ENCODE data around the gene ZW10. TPM values are rescaled to one million over a fixed set of nuclear protein-coding genes. Genes with fewer than 3 reads are reported as not detected.
"Not testable (repeated sequence)": the region's sequence is repeated elsewhere in the genome, so short reads cannot be mapped to it uniquely, and the experiment has no call there.

ZW10 gene
- total RNA-seq, 2 donors from 2014 or later: 9.1 to 10.6 TPM

DNA sequence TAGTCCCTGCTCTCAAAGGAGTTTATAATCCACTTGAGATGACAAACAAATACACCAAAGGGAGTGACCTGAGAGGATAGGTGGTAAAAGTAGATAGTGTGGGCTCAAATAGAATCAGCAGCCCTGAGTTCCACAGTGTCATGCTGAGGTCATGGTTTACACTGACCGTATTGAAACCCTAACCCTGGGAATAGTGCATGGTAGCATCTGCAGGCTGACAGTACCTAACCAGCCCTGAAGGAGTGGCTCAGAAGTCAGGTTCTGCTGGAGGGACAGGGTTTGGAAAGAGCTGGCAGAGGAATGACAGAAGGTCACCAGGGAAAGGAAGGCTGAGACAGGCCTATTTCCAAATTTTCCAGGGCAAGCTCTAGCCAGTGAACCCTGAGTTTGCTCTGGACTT, 58.2 kb downstream of the ZW10 start:
- ATAC-seq: peak in 1 of 2 donors; percentile 53
- intact Hi-C loops (cut with DNase I): no loop called here
- no peak for DNase-seq

DNA sequence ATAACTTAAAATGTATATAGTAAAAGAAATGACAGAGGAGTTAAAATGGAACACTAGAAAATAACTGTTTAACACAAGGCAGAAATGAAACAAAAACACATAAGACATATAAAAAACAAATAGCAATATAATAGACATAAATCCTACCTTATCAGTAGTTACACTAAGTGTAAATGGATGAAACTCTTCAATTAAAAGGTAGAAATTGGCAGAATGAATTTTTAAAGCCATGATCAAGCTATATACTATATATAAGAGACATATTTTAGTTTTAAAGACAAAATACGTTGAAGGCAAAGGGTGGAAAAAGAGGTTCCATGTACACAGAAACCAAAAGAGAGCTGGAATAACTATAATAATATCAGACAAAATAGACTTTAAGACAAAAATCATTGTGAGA, 62.5 kb downstream of the ZW10 start:
- ATAC-seq (no peak), DNase-seq (no peak)
- intact Hi-C loops (cut with DNase I): no loop called here

DNA sequence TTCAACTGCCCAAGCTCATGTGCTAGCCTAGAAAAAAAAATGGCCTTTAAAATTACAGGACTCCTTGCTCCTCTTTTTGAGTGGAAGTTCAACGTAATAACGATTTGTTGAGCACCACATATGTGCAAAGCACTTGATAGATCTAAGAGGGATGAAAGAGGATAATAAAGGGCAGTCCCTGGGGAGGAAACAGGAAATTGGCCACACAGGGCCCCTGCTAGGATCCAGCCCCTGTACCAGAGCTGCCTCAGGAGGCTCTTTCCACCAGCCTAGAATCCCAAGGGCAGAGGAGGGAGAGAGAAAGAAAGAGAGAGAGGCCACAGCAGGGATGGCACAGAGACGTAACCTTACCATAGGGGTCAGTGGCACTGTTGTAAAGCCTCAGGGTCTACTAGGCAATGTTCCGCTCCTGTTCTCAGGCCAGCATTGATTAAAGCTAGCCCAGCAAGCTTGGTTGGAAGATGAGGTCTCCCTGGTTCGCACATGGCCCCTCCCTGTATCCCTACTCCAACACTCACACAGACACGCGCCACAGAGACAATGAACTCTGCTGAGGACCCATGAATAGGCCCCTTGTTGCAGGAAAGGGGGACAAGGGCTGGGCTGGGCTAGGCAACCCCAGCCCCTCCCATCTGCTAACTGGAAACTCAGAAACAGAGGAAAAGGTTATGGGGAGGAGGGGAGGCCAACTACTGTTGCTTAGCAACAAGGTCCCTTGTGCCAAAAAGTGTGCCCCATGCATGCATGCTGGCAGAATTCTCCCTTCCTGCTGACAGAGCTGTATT, 67.4 kb downstream of the ZW10 start, which contains the start of gene TMPRSS5:
TMPRSS5 (minus strand) TSS at position 438 of the 785 bp plus-strand sequence; CDS start at position 354, 84 bp downstream.
- peak; percentile 62 to 93 for ATAC-seq
- intact Hi-C loops (cut with DNase I): no loop called here

DNA sequence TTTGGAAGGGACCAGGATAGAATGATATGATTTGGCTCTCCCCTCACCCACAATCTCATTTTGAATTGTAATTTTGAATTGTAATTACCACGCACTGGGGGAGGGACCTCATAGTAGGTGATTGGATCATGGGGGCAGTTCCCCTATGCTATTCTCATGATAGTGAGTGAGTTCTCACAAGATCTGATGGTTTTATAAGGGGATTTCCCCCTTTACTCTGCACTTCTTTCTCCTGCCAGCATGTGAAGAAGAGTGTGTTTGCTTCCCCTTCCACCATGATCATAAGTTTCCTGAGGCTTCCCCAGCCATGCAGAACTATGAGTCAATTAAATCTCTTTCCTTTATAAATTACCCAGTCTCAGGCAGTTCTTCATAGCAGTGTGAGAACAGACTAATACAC, 69.9 kb downstream of the ZW10 start:
- DNase-seq; intact Hi-C loops (cut with DNase I); ATAC-seq: not testable (repeated sequence)

More for the DNA sequence above, 67.4 kb downstream of the ZW10 start, which contains the start of gene TMPRSS5:
- DNase-seq: no peak

GRCh38 chr11:113701491-113701890, 72.0 kb downstream of the ZW10 start:
- intact Hi-C loops (cut with DNase I): no loop called here
- ATAC-seq (no peak), DNase-seq (no peak)

DNA sequence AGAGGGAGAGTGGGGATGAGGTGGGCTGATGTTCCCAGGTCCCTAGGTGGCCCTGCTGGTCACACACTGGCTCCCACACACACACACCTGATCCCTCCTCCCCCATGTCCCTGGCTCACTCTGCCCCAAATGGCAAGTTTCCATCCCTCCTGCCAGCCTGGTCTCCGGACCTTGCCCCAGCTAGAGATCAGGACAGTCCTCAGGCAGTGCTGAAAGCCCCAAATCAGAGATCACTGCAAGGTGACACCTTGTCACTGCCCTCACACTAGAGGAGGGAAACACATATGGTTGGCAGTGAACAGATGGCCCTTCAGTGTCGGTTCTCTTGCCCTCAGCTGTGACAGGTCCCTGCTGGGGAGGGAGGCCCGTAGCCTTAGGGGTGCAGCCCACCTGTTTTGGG, 75.0 kb downstream of the ZW10 start:
- no peak for DNase-seq
- no peak for ATAC-seq
- intact Hi-C loops (cut with DNase I): no loop called here

GRCh38 chr11:113697756-113698407, 75.6 kb downstream of the ZW10 start:
- DNase-seq: no peak
- no peak for ATAC-seq
- intact Hi-C loops (cut with DNase I): no loop called here

DNA sequence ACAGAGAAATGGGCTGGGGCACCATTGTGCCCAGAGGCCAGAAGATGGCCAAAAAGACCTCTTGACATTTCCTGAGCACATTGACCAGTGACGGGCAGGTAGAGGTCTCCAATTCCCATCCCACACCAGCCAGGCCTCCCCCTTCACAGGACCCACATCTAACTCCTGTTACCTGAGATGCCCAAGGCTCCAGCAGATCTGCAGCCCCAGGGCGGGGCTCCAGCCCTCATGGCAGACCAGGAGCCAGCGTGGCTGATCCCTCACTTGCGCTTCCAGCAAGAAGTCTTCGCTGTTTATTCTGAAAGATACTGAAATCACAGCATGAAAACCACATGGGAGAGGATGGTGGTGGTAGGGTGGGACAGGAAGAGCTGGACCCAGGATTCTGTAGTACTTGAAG, 76.4 kb downstream of the ZW10 start:
- intact Hi-C loops (cut with DNase I): no loop called here
- DNase-seq (no peak), ATAC-seq (no peak)

GRCh38 chr11:113695207-113695606, 78.3 kb downstream of the ZW10 start:
- intact Hi-C loops (cut with DNase I): no loop called here
- ATAC-seq: no peak
- no peak for DNase-seq

DNA sequence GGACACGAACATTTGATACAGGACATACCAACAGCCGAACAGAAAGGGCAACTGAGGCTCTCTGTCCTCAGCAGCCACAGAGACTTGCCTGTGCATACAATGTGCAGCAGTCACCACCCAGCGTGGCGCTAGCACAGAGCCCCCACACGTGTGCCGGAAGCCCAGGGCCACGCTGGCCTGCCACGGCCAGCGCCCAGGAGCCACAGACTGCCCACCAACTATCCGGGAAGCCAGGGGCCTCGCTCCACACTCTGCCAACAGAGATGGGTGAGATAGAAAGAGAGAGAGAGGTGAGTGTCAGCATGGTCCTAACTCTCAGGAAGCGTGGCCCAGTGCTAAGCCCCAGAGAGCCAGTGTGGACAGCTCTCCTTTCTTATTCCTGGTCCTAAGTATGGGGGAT, 79.1 kb downstream of the ZW10 start:
- intact Hi-C loops (cut with DNase I): no loop called here
- DNase-seq (no peak), ATAC-seq (no peak)

GRCh38 chr11:113693030-113693429, 80.5 kb downstream of the ZW10 start:
- intact Hi-C loops (cut with DNase I): no loop called here
- no peak for ATAC-seq
- DNase-seq: no peak

- ATAC-seq (peak in 1 of 2 donors; percentile 84), DNase-seq (no peak)
- intact Hi-C loops (cut with DNase I): no loop called here
Observed at GRCh38 chr11:113690619-113691569, 82.6 kb downstream of the ZW10 start.

DNA sequence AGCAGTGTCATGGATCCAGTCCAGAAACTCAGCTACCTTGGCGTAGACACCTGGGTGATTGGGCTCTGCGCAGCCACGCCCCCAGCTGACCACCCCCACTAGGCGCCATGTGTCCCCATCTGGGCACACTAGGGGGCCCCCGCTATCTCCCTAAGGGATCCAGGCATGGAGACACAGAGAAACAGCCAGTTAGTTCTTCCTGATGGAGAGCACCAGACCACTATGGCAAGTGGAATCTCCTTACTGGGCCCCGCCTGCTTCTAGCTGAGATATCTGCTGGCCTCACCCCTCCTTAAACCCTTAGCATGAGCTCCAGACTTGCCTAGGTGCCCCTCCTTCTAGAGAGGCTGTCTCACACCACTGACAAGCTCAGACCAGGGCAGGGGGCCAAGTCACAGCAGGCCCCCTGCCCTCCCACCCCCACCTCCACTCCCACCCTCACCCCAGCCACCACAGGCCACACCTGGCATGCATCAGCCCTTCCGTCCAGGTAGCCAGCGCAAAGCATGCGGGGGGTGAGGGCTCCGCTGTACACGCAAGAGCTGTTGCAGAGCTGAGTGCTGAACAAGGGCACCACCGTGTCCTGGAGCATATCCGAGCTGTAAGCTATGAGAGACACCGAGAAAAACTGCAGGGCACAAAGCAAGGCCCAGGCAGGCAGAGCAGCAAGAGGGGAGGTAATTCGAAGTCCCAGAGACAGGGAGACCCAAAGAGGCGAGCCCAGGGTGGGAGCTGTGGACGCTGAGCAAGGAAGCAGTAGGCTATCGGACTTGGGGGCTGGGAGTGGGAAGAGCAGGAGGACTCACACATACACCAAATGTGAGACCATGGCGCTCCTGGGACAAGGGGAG, 83.5 kb downstream of the ZW10 start:
- DNase-seq (no peak), ATAC-seq (no peak)
- intact Hi-C loops (cut with DNase I): no loop called here

GRCh38 chr11:113685654-113686359, 87.7 kb downstream of the ZW10 start:
- ATAC-seq (no peak), DNase-seq (no peak)
- intact Hi-C loops (cut with DNase I): no loop called here

GRCh38 chr11:113684496-113684895, 89.0 kb downstream of the ZW10 start:
- intact Hi-C loops (cut with DNase I): no loop called here
- DNase-seq (no peak), ATAC-seq (no peak)

- DNase-seq: no peak
- intact Hi-C loops (cut with DNase I): no loop called here
- no peak for ATAC-seq
Observed at GRCh38 chr11:113683481-113684046, 89.9 kb downstream of the ZW10 start.

Data from left cardiac atrium (tissue), 4 donors.